ENCODE measurements around the gene COMMD3.

DNA sequence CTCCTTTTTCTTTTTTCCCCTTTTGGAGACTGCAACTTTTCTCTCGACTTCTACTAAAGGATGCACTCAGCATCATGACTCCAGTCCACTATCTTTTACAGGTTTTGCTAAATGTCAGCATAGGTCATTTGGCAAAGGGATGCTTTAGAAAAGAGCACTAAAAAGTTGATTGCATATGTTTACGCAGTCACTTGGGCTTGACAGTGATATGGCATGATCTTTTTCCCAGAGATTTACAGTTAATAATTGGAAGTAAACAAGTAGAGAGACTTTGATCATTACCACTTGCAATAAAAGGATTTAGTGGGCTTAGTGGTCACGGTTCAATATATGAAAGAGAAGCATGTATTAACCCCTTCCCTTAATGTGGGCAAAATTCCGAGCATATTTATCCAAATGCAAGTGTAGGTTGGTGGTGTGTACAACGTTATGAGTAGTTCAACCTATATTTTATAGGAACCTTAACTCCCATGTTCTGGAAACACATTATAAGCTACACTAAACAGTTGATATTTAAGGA, 6.5 kb downstream of the COMMD3 start:
- TF ChIP-seq, protein P1, sequence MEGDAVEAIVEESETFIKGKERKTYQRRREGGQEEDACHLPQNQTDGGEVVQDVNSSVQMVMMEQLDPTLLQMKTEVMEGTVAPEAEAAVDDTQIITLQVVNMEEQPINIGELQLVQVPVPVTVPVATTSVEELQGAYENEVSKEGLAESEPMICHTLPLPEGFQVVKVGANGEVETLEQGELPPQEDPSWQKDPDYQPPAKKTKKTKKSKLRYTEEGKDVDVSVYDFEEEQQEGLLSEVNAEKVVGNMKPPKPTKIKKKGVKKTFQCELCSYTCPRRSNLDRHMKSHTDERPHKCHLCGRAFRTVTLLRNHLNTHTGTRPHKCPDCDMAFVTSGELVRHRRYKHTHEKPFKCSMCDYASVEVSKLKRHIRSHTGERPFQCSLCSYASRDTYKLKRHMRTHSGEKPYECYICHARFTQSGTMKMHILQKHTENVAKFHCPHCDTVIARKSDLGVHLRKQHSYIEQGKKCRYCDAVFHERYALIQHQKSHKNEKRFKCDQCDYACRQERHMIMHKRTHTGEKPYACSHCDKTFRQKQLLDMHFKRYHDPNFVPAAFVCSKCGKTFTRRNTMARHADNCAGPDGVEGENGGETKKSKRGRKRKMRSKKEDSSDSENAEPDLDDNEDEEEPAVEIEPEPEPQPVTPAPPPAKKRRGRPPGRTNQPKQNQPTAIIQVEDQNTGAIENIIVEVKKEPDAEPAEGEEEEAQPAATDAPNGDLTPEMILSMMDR (IDR thresholded peaks at IDR 0.05) = no peak
- no peak for TF ChIP-seq EP300 (IDR thresholded peaks at IDR 0.05)
- no peak for TF ChIP-seq POLR2A (IDR thresholded peaks at IDR 0.05; ENCODE audit: low read depth)
- TF ChIP-seq POLR2AphosphoS5 (IDR thresholded peaks at IDR 0.05) = no peak

Data from esophagus muscularis mucosa (tissue), 4 donors.